ENCODE results near the gene IQGAP1. TPM values are rescaled to one million over a fixed set of nuclear protein-coding genes. Genes with fewer than 3 reads are reported as not detected.

Gene IQGAP1
- total RNA-seq, result 111 and 122 TPM in 2 replicates

GRCh38 chr15:90387534-90388461 lies at the start of gene IQGAP1:
Gene IQGAP1 (plus strand): TSS chr15:90388242. CDS start chr15:90388342, 100 bp downstream.

GRCh38 chr15:90352107-90352893 lies 35.7 kb upstream of the IQGAP1 start, which contains the start of gene ZNF774:
Gene ZNF774 (plus strand): TSS chr15:90352284. CDS start chr15:90354661, 2,377 bp downstream.

GRCh38 chr15:90529371-90530249 lies 141.6 kb downstream of the IQGAP1 start, which contains the start of gene CRTC3:
Gene CRTC3 (plus strand): TSS chr15:90529923. CDS start chr15:90530072, 149 bp downstream.

Other genes starting within 250 kb of the IQGAP1 start
- gene SEMA4B, start 186.9 kb upstream of the IQGAP1 start, total RNA-seq, result 10.7 and 12.4 TPM in 2 replicates
- 40.5 and 41.3 TPM in 2 replicates for gene CIB1, start 154.3 kb upstream of the IQGAP1 start, total RNA-seq
- 4.2 and 6.1 TPM in 2 replicates for gene GDPGP1, start 154.0 kb upstream of the IQGAP1 start, total RNA-seq
- gene TTLL13, start 138.7 kb upstream of the IQGAP1 start, total RNA-seq, result not detected in 2 replicates
- 76.5 and 82.1 TPM in 2 replicates for gene NGRN, start 122.6 kb upstream of the IQGAP1 start, total RNA-seq
- gene ZNF774, start 36.0 kb upstream of the IQGAP1 start, total RNA-seq, result 0.67 and 0.89 TPM in 2 replicates
- gene CRTC3, start 141.7 kb downstream of the IQGAP1 start, total RNA-seq, result 9.2 and 10.7 TPM in 2 replicates